Activated T-cell treated with anti-CD3 and anti-CD28 coated beads for 1 hour (primary cell): ENCODE data around the gene DOK7.
A peak's percentile ranks its signal among the peaks of the same experiment; 100 is the strongest.
"Not testable (repeated sequence)": the region's sequence is repeated elsewhere in the genome, so short reads cannot be mapped to it uniquely, and the experiment has no call there.

Source experiments
- DNase-seq: peaks from one replicate; pipeline ENCODE4 v3.0.0-alpha.2; 2020; ENCODE audit warnings: low read depth

Gene DOK7

GRCh38 chr4:3522651-3523050 is 59.5 kb downstream of the DOK7 start:
- no peak for DNase-seq

DNA sequence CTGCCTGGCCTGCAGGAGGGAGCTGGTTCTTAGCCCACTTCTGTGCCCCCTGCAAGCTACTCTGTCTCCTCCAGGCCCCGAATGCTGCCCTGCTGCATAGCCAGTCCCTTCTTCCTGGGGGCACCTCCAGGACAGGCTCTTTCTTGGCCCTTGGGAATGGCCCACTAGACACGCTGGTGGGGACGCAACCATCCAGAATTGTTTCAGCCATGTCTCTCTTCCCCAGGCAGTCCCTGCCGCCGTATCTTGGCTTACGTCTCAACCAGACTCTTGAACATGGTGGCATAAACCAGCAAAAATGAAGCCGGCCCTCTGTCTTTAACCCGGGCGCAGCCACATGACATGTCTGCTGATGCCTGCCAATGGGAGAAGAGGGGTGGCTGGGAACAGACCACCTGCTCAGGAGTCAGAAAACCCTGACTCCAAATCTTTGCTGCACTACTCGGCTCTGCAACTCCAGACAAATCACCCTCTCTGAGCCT is 60.1 kb downstream of the DOK7 start:
- DNase-seq = no peak

DNA sequence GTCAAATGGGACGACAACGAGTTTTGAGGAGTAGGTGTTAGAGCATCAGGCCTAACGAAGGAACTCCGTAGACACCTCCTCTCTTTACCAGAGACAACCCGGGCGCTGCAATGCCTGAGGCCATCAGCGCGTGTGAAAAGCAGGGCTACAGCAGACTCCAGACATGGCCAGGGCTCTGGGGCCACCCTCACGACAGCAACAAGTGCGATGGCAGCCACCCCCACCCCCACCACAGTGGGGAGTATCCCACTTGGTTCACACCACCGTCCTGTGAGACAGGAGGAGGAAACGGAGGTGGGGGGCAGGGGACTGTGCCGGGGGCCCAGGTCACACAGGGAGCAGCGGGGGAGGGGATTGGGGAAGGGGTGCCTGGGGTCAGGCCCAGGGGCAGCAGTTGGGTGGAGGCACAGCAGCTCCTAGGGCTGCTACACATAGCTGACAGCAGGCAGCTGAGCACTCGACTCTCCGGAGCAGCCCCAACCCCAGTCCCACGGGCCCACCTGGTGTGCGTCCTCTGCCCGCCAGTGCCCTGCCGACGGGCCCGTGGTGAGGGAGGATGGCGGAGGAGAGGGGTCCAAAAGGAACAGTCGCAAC is 60.6 kb downstream of the DOK7 start:
- DNase-seq = no peak

GRCh38 chr4:3524349-3524748 is 61.2 kb downstream of the DOK7 start:
- DNase-seq = no peak

DNA sequence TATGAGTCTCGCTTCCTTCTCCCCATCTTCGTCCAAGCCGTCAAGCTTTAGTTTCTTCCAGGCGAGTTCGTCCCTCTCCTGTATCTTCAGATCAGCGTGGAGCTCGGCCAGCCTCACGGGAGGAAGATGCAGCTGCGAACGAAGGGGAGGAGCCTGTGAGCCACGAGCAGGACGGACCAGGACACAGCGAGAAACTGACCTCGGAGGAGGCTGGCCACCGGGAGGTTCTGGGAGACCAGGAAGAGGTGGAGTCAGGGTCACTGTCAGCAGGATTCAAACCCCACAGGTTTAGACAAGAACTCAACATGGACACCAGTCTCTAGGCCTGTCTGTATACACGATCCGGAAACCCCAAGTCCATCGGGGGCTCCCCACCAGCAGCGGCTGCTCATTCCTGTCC is 61.8 kb downstream of the DOK7 start:
- no peak for DNase-seq

DNA sequence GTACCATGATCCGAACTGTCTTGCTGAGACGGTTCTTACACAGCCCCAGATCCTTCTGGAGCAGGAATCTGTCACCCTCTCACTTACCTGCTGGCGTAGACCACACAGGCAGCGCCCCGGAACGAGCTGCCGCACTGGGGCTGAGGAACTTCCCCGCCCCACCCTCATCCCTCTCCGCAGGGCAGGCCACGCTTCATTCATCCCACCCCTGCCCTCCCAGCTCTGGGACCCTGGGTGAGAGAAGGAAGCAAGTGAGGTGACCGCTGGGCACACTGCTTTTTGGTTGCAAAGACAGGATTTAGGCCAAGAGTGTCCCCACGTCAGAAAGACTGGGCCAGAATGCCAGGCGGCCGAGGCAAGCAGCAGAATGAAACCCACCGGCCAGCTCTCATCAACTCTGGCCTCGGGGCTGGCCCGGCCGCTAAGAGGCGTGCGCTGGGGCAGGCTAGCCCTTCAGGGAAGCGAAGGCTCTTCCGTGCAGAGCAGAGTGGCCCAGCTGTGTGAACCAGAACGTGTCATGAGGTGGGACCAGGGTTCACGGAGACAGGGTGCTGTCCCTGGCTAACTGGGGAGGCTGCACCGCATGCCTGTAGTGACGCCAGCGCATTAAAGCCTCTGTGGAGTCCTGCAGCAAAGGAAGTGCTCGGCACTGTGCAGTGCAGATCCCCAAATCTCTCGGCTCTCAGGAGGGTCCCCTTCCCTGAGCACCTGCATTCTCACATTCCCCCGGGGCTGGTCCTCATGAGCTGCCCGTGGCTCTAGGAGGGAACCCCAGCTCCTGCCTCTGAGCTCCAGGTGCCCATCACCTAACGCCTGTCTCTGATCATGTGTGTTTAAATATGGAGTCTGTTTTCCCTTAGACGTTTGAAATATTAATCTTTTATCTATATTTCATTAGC is 62.7 kb downstream of the DOK7 start:
- DNase-seq = no peak

GRCh38 chr4:3526456-3526855 is 63.4 kb downstream of the DOK7 start:
- DNase-seq = no peak

DNA sequence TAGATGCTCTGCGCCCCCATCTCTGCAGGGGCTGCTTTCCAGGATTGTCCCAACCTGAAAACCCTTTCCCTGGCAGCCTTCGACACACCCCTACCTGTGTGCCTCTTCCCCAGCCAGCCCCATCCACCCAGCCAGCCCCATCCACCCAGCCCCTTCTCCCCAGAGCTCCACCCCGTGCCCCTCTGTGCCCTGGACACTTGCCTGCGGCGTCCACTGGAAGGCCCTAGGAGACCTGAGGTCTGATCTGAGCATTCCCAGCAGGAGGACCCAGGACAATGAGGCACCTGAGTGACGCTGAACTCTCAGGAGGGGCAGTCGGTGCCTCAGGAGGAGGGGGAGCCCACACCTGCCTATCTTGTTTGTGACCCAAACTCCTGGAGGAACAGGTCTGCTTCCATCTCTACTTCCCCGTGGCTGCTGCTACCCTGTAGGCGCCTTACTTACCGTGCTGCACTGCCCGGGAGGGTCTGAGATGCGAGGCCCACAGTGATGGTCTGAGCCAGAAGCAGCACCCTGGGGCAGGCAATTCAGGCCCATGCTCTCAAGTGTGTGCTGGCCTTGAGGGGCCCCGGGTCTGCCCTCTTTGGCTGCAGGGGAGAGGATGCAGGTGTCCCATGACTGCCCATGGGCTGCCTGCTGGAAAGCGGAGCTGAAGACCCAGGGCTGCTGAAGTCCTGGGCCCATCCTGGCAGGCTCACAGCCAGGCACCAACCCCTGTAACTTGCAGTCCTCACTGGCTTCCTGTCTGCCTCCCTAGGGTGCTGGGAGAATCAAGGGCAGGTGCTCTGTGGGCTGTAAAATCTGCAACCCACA is 64.2 kb downstream of the DOK7 start:
- no peak for DNase-seq

GRCh38 chr4:3527914-3528876 is 65.1 kb downstream of the DOK7 start:
- no peak for DNase-seq

GRCh38 chr4:3529363-3529762 is 66.3 kb downstream of the DOK7 start:
- no peak for DNase-seq

DNA sequence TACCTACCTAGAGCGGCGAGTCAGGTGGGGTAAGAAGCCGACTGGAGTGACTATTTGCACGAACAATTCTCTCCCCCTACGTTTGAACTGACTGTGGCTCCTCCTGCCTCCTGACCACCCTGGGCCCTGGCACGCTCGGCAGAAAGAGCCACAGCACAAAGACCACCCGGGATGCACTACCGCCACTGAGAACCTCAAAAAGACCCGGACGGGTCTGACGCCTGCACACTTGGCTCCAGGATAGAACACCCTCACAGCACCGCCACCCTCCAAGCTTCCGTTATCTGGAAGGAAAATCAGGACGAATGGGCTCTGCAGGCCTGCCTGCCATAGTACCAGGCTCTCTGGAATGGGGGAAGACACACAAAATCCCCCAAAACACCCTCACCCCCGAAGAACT is 66.9 kb downstream of the DOK7 start:
- DNase-seq = no peak

DNA sequence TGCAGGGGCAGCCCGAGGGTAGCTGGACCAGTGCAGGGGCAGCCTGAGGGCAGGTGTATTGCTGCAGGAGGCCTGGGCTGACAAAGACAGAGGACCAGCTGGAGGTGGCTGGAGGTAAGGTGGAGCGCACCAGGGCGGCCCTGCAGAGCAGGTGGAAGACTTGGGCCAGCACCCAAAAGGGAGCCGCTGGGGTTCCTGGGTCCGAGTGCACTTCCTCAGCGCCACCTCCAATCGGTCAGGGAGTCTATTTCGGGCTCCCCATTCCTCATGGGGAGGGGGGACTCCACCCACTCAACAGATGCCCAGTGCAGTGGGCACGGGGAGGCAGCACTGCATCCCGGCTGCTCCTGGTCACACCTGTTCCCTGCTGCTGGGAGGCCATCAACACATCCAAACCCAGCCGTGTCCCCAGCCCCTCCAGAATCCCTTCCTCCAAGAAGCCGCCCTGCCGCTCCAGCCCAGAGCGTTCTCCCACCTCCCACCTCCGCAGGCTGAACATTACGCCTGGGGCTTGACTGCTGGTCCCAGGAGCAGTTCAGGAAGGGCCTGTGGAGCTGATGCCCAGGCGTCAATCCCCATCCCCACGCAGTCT is 67.7 kb downstream of the DOK7 start:
- DNase-seq = no peak

- no peak for DNase-seq
Measured at GRCh38 chr4:3531318-3531878, 68.3 kb downstream of the DOK7 start.

DNA sequence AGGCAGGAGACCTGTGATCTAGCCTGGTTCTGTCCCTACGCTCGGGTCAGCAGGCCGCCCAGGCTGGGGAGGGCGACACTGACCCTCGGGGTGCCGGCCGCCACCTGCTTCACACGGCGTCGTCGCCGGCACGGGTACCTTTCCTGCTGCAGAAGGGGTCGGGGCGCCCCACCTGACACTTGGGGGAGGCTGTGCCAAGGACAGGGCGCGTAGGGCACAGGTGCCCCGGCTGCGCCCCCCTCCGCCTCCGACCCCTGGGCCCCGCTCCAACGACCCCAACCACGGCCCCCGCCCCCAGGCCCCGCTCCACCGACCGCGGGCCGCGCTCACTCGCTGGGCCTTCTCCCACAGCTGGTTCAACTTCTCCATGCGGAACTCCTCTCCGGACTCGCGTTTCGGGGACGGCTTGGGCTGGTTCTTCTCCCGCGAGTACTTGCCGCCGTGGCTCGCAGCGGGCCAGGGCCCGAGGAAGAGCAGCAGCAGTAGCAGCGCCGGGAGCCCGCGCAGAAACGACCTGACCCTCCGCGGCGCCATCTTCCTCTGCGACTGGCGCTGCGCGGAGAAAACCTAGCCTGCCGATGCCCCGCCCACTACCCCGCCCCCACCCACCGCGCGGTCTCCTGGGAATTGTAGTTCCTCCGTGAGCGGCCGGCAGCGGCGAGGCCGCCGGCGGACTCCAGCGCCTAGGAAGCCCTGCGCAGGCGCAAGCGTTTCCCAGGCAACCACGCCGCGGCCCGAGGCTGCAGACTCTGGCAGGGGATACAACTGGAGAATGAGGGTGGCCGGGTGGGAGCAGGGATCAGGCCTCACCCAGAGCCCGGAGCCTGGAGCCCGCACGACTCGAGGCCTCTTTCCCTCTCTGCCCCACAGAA is 69.0 kb downstream of the DOK7 start, which contains the start of gene LRPAP1:
TSS of gene LRPAP1 (minus strand) at position 544 of the 872 bp plus-strand sequence. CDS start at position 534, 10 bp downstream.
- peak; percentile 78 for DNase-seq

GRCh38 chr4:3532751-3533422 is 69.8 kb downstream of the DOK7 start:
- DNase-seq = no peak

GRCh38 chr4:3533423-3533820 is 70.3 kb downstream of the DOK7 start:
- DNase-seq = no peak

GRCh38 chr4:3535812-3536211 is 72.7 kb downstream of the DOK7 start:
- not testable (repeated sequence) for DNase-seq

DNA sequence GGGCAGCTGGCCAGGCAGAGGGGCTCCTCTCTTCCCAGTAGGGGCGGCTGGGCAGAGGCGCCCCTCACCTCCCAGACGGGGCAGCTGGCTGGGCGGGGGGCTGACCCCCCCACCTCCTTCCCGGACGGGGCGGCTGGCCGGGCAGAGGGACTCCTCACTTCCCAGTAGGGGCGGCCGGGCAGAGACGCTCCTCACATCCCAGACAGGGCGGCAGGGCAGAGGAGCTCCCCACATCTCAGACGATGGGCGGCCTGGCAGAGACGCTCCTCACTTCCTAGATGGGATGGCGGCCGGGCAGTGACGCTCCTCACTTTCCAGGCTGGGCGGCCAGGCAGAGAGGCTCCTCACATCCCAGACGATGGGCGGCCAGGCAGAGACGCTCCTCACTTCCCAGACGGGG is 75.8 kb downstream of the DOK7 start:
- not testable (repeated sequence) for DNase-seq

GRCh38 chr4:3543415-3543814 is 80.3 kb downstream of the DOK7 start:
- not testable (repeated sequence) for DNase-seq
